Stimulated activated CD4-positive, alpha-beta T cell treated with anti-CD3 and anti-CD28 coated beads, TNF-alpha, amount 100 ng/mL, for 48 hours (primary cell): ENCODE results near the gene TMUB2.
A peak's percentile ranks its signal among the peaks of the same experiment; 100 is the strongest.
"Not testable (repeated sequence)": the region's sequence is repeated elsewhere in the genome, so short reads cannot be mapped to it uniquely, and the experiment has no call there.

Experiments
- DNase-seq, 3 donors: peaks; one replicate each; pipeline ENCODE4 v3.0.0-alpha.2; 2020; ENCODE audit warnings: low read depth in 3 of 3

Gene TMUB2

GRCh38 chr17:44219108-44219615 is 32.4 kb downstream of the TMUB2 start:
- peak in 2 of 3 donors; percentile 59 to 70 for DNase-seq

GRCh38 chr17:44219616-44220212 is 32.9 kb downstream of the TMUB2 start, which contains the start of gene UBTF:
Gene UBTF (minus strand): TSS chr17:44219675. CDS start chr17:44218229, 1,446 bp downstream.
- peak in 2 of 3 donors; percentile 49 to 55 for DNase-seq

GRCh38 chr17:44220213-44221083 is 33.7 kb downstream of the TMUB2 start:
- peak in 2 of 3 donors; percentile 32 to 38 for DNase-seq

GRCh38 chr17:44221084-44221861 is 34.5 kb downstream of the TMUB2 start:
- DNase-seq = peak in 2 of 3 donors; percentile 26 to 39

GRCh38 chr17:44221862-44222111 is 35.0 kb downstream of the TMUB2 start:
- DNase-seq = no peak

- DNase-seq = peak in 1 of 3 donors; percentile 41
Measured at GRCh38 chr17:44222112-44222869, 35.5 kb downstream of the TMUB2 start.

- no peak for DNase-seq
Measured at GRCh38 chr17:44223541-44224071, 36.8 kb downstream of the TMUB2 start.

GRCh38 chr17:44229090-44229489 is 42.3 kb downstream of the TMUB2 start:
- no peak for DNase-seq

GRCh38 chr17:44230140-44230539 is 43.4 kb downstream of the TMUB2 start:
- DNase-seq = no peak

GRCh38 chr17:44232061-44232460 is 45.3 kb downstream of the TMUB2 start:
- no peak for DNase-seq

- no peak for DNase-seq
Measured at GRCh38 chr17:44233582-44233981, 46.8 kb downstream of the TMUB2 start.

- DNase-seq = no peak
Measured at GRCh38 chr17:44235583-44235936, 48.8 kb downstream of the TMUB2 start.

GRCh38 chr17:44236444-44236991 is 49.7 kb downstream of the TMUB2 start:
- DNase-seq = no peak

GRCh38 chr17:44237886-44238285 is 51.1 kb downstream of the TMUB2 start:
- DNase-seq = not testable (repeated sequence)

GRCh38 chr17:44241106-44241624 is 54.4 kb downstream of the TMUB2 start:
- DNase-seq = no peak
